ENCODE measurements around the gene AFTPH.

The AFTPH gene, protein sequence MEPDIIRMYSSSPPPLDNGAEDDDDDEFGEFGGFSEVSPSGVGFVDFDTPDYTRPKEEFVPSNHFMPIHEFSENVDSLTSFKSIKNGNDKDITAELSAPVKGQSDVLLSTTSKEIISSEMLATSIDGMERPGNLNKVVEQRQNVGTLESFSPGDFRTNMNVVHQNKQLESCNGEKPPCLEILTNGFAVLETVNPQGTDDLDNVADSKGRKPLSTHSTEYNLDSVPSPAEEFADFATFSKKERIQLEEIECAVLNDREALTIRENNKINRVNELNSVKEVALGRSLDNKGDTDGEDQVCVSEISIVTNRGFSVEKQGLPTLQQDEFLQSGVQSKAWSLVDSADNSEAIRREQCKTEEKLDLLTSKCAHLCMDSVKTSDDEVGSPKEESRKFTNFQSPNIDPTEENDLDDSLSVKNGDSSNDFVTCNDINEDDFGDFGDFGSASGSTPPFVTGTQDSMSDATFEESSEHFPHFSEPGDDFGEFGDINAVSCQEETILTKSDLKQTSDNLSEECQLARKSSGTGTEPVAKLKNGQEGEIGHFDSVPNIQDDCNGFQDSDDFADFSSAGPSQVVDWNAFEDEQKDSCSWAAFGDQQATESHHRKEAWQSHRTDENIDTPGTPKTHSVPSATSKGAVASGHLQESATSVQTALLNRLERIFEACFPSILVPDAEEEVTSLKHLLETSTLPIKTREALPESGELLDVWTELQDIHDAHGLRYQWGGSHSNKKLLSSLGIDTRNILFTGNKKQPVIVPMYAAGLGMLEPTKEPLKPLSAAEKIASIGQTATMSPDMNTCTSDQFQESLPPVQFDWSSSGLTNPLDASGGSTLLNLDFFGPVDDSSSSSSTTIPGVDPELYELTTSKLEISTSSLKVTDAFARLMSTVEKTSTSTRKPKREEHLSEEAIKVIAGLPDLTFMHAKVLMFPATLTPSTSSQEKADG

DNA sequence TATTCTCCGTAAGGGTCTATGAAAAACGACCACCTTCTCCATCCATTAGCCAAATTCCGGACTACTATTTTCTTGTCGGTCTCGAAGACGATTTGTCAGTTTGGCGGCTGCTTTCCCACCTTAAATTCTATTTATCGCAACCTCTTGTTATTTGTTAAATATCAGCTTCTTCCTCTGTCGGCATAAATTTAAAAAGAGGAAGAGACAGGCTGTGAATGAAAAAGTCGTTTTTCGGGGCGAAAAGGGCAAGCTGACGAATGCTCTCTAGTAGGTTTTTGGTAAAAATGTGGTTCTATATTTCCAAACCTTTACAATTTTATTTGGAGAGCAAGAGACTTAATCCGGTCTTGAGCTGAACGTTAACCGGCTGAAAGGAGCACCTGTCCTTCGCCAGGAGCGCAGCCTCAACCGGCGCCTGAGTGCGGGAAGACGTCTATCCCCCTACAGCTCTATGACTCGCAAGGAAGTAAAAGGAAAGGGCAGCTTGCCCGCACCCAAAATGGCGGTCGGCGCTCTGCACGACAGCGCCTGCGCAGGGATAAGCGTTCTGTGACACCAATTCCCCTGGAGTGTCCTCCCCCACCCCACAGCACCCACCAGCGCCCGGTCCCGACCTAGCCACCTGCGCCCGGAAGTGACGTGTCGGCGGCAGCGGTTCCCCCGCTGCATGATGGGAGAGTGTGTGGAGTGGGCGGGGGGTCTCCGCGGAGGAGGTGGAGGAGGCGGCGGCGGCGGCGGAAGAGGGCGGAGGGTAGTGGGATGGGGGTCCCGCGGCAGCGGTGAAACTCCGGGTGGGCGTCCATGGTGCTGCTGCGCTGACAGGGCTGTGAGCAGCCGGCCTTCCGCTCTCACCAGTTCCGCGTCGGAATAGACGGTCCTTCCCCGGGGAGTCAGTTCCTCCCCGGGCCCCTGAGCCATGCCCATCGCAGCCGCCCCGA is at the start of gene AFTPH:
Gene AFTPH (plus strand): TSS at position 663 of the 938 bp plus-strand sequence. CDS start 27,147 bp downstream, outside the sequence.
- Histone ChIP-seq H3K27ac (peak within 1 kb of the TSS; percentile 94 to 95), H3K4me3 (peak within 1 kb of the TSS; percentile 90)
- TF ChIP-seq CTCF (IDR thresholded peaks at IDR 0.05) = no peak
- peak; percentile 99 for DNase-seq (ENCODE audit: low spot score)

DNA sequence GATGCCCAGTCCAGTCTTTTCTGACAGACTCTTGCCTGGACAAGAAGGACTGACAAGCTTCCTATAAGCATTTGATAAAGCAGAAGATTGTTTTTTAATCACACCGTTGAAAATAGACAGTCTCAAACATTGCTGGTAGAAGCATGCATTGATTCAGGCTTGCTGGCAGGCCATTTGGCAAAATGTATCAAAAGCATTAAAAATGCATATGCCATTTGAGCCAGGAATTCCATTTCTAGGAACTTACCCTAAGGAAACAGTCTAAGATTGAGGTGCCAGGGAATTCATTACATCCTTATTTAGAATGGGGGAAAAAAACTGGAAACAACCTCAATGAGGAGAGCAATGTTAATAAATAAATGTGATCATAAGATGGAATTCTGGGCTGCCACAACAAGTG is 49.5 kb upstream of the AFTPH start:
- Histone ChIP-seq H3K27ac (no peak overlapping the region), H3K4me3 (no peak overlapping the region)
- no peak for TF ChIP-seq CTCF (IDR thresholded peaks at IDR 0.05)
- no peak for DNase-seq (ENCODE audit: low spot score)

- Histone ChIP-seq H3K4me3 (no peak overlapping the region), H3K27ac (no peak overlapping the region)
- no peak for TF ChIP-seq CTCF (IDR thresholded peaks at IDR 0.05)
- no peak for DNase-seq (ENCODE audit: low spot score)
These were observed 47.1 kb upstream of the AFTPH start for GRCh38 chr2:64477037-64477436.

- Histone ChIP-seq H3K4me3 (no peak overlapping the region), H3K27ac (no peak overlapping the region)
- TF ChIP-seq CTCF (IDR thresholded peaks at IDR 0.05) = no peak
- DNase-seq (ENCODE audit: low spot score) = no peak
These were observed 46.1 kb upstream of the AFTPH start for GRCh38 chr2:64477979-64478378.

- no peak for TF ChIP-seq CTCF (IDR thresholded peaks at IDR 0.05)
- Histone ChIP-seq H3K27ac (no peak overlapping the region), H3K4me3 (no peak overlapping the region)
- DNase-seq (ENCODE audit: low spot score) = no peak
These were observed 45.5 kb upstream of the AFTPH start for GRCh38 chr2:64478502-64479230.
